WI38 (cell line): ENCODE data around the gene TCN2.

ENCODE experiments used
- H3K4me3 ChIP-seq: 2 replicates; pipeline ENCODE4 v1.5.1; 2011; ENCODE audit warnings: low read depth, mild to moderate bottlenecking, control low read depth, low read length
- TF ChIP-seq, protein P1 (sequence below): IDR thresholded peaks from 2 replicates; pipeline ENCODE4 v1.5.1; 2012; ENCODE audit warnings: low read depth, mild to moderate bottlenecking, control low read depth, low read length

TCN2 gene

DNA sequence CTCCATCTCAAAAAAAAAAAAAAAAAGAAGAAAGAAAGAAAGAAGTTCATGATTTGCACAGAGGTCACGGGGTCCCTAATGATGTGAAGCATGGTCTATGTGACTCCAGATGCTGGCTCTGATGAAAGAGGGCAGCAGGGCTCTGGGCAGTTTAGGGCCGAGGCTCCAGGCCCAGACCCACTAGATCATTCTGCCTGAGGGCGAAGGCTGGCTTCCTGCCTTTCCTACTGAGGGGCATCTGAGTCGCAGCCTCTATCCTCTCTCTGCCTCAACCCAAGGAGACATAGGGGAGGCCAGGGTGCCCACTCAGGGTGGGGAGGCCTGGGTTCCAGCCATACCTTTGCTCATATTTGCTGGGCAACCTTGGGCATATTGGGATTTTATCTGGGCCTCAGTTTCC is 33.4 kb downstream of the TCN2 start:
- TF ChIP-seq, protein P1, sequence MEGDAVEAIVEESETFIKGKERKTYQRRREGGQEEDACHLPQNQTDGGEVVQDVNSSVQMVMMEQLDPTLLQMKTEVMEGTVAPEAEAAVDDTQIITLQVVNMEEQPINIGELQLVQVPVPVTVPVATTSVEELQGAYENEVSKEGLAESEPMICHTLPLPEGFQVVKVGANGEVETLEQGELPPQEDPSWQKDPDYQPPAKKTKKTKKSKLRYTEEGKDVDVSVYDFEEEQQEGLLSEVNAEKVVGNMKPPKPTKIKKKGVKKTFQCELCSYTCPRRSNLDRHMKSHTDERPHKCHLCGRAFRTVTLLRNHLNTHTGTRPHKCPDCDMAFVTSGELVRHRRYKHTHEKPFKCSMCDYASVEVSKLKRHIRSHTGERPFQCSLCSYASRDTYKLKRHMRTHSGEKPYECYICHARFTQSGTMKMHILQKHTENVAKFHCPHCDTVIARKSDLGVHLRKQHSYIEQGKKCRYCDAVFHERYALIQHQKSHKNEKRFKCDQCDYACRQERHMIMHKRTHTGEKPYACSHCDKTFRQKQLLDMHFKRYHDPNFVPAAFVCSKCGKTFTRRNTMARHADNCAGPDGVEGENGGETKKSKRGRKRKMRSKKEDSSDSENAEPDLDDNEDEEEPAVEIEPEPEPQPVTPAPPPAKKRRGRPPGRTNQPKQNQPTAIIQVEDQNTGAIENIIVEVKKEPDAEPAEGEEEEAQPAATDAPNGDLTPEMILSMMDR = no peak

GRCh38 chr22:30640839-30641430 is 34.0 kb downstream of the TCN2 start:
- no peak overlapping the region for H3K4me3 ChIP-seq
- TF ChIP-seq, protein P1 = no peak

More for the DNA sequence above, 33.4 kb downstream of the TCN2 start:
- no peak overlapping the region for H3K4me3 ChIP-seq

DNA sequence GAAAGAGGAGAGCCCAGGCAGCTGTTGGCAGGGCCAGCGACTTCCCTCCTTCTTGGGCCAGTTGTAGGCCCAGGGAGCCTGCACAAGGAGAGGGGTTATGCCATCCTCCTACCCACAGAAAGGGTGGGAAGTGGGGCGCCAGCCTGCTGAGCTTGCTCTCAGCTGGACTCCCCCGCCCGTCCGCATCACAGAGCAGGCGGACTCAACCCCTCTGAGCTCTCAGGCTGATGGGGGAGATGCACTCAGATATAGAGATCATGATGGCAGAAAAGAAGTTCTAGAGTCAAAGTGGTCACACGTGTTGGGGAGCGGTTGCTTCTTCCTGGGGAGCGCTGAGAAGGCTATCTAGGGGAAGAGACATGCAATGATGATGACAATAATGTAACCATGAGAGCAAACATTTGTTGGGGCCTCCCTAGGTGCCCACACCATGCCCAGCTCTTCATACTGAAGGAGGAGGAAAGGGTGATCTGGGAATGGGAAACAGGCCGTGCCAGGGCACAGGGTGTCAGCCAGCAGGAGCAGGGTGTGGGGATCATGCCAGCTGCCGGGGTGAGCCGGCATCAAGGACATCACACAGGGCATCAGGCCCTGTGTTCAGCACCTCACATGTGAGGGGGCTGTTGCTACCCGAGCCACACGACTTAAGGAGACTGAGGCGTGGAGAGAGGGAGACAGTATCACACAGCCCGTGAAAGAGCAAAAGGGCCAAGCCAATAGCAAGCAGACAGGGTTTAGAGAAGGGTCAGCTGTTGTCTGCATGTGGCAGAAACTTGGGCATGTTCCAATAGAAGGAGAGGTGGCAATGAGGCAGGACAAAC is 36.3 kb downstream of the TCN2 start:
- no peak overlapping the region for H3K4me3 ChIP-seq
- TF ChIP-seq, protein P1 = no peak

- TF ChIP-seq, protein P1 = no peak
- H3K4me3 ChIP-seq = no peak overlapping the region
These were observed 39.7 kb downstream of the TCN2 start for GRCh38 chr22:30646518-30647160.

DNA sequence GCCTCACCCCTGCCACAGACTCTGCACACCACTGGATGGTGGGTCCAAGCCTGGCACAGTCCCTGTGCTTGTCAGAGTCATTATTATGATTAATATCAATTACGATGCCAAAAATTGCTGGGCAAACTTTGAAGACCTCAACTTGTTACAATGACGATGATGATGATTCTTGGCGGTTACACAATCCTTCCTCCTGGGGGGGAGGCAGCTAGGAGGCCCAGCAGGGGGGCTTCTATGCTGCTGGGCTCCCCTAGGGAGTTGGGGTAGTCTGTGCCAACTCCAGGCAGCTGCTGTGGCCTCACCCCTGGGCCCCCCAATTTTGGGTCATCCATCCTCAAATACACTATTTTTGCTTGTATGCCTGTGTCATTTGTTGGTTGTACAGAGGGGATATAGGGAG is 40.6 kb downstream of the TCN2 start:
- TF ChIP-seq, protein P1 = no peak

GRCh38 chr22:30648825-30649224 is 41.9 kb downstream of the TCN2 start:
- TF ChIP-seq, protein P1 = no peak
- no peak overlapping the region for H3K4me3 ChIP-seq

More for the DNA sequence above, 40.6 kb downstream of the TCN2 start:
- H3K4me3 ChIP-seq = no peak overlapping the region
